Activated CD8-positive, alpha-beta memory T cell treated with anti-CD3 and anti-CD28 coated beads for 36 hours (primary cell): Measurements from ENCODE around the gene IGFLR1. TPM values are rescaled to one million over a fixed set of nuclear protein-coding genes. Genes with fewer than 3 reads are reported as not detected.
"Not testable (repeated sequence)": the region's sequence is repeated elsewhere in the genome, so short reads cannot be mapped to it uniquely, and the experiment has no call there.

Experiments
- CTCF ChIA-PET: fragments of 350-600 bp; sonication (Branson Sonifier 250); formaldehyde crosslinking; loops from one replicate; lab custom pipeline; 2021; ENCODE audit warnings: antibody characterized with exemption; lab: Charles Lee
- POLR2A ChIA-PET: fragments of 350-600 bp; sonication (Branson Sonifier 250); formaldehyde crosslinking; loops from one replicate; lab custom pipeline; 2021; ENCODE audit warnings: antibody characterized with exemption; lab: Charles Lee
- total RNA-seq, 2 experiments: library from RNA; stranded (reverse); gene quantifications; one replicate each; pipeline ENCODE4 v1.2.3, GENCODE V29; 2021

The IGFLR1 gene
- total RNA-seq, 2 experiments from 2014 or later = 82.6 to 85.6 TPM

DNA sequence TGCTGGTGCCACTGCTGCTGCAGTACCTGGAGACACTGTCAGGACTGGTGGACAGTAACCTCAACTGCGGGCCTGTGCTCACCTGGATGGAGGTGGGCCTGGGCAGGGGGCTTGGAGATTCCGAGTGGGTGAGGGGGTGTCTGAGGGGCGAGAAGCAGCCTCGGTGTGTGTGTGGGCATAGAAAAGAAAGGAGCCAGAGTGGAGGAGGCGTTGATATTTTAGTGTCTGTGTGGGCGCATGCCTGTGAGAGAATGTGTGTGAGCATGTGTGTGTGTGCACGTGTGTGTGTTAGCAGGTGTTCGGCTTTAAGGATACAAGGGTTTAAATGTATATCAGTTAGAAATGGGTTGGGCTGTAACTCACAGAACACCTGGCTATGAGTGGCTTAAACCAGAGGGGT lies 36.8 kb upstream of the IGFLR1 start:
- ChIA-PET POLR2A (interaction anchor here (0.6 kb wide), 1 partner anchor 21 kb away, joined by 4 read pairs; no protein-coding TSS in a partner anchor), CTCF (no interaction called here)

GRCh38 chr19:35777961-35778360 lies 35.7 kb upstream of the IGFLR1 start:
- POLR2A ChIA-PET = interaction anchor here (2.1 kb wide), 1 partner anchor 33 kb away, joined by 6 read pairs; the partner anchor contains the start of genes PSENEN and U2AF1L4

GRCh38 chr19:35777086-35777841 lies 35.0 kb upstream of the IGFLR1 start:
- ChIA-PET CTCF (interaction anchor here (1.4 kb wide), 1 partner anchor 14 kb away, joined by 4 read pairs; no protein-coding TSS in a partner anchor), POLR2A (interaction anchor here (2.1 kb wide), 1 partner anchor 32 kb away, joined by 6 read pairs; the partner anchor contains the start of genes PSENEN and U2AF1L4)

More at GRCh38 chr19:35777961-35778360, 35.7 kb upstream of the IGFLR1 start:
- CTCF ChIA-PET = no interaction called here

DNA sequence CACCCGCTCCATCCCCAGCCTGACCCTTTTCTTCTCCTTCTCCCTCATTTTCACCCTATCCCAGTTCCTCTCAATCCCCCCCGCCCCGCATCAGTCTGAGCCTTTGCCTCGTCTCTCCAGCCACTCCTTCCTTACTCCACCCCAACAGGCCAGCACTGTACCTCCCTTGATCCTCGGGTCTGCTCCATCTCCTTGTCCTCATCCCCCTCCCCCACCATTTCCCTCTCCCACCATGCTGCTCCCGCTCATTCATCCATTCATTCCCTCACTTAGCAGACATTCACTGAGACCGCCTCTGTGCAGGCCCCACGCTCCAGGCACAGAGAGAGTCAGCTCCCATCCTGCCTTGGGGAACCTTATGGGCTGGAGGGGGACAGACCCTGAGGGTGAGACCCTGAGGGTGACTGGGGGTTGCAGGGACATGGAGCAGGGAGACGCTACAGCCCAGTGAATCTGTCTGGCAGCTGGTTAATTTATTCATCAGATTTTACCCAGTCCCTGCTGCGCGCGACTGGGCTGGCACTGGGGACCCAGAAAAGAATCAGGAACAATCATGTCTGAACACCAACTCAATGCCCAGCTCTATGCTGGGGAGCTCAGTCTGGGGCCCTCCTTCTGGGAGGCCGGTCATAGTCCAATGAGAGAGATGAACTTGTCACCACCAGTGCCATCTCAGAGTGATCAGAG lies 34.0 kb upstream of the IGFLR1 start:
- ChIA-PET POLR2A (interaction anchor here (2.1 kb wide), 1 partner anchor 31 kb away, joined by 6 read pairs; the partner anchor contains the start of genes PSENEN and U2AF1L4), CTCF (interaction anchor here (1.4 kb wide), 1 partner anchor 15 kb away, joined by 4 read pairs; no protein-coding TSS in a partner anchor)

GRCh38 chr19:35775298-35776101 lies 33.2 kb upstream of the IGFLR1 start, which contains the start of gene ARHGAP33:
TSS of gene ARHGAP33 (plus strand) at chr19:35775564. CDS start at chr19:35775659, 95 bp downstream.
- ChIA-PET POLR2A (interaction anchor here (2.1 kb wide), 1 partner anchor 30 kb away, joined by 6 read pairs; the partner anchor contains the start of genes PSENEN and U2AF1L4), CTCF (interaction anchor here (1.4 kb wide), 1 partner anchor 15 kb away, joined by 4 read pairs; no protein-coding TSS in a partner anchor)

GRCh38 chr19:35775046-35775297 lies 32.7 kb upstream of the IGFLR1 start:
- POLR2A ChIA-PET = no interaction called here
- CTCF ChIA-PET = no interaction called here

DNA sequence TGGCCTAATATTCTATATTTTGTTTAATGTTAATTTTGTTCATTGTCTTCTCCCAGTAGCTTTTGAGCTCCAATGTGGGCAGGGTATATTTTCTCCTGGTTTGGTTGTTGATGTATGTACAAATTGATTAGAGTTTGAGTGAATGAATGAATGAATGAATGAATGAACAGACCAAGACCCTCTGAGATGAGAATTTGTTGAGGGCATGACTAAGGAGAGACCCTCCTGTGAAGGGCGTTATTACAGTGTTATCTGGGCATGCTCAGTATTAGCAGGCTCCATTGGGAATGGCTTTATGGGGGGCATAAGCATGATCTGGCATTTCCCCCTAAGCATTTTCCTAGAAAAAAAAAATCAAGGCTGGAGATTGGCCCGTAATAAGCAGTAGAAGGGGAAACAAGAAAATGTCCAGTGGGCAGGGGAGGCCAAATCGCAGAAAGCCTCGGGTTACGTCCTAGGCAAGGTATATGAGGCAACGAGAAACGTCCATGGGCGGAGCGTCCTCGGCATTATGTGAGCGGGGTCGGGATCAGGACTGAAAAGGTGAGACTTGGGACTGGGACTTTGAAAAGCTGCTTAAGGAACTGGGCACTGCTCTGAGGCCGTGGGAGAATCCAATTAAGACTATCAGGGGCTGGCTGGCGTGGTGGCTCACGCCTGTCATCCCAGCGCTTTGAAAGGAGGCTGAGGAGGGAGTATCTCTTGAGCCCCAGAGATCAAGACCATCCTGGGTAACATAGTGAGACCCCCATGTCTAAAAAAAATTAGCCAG lies 32.2 kb upstream of the IGFLR1 start:
- ChIA-PET POLR2A (no interaction called here), CTCF (interaction anchor here (1.0 kb wide), 1 partner anchor 68 kb away, joined by 4 read pairs; no protein-coding TSS in a partner anchor)

DNA sequence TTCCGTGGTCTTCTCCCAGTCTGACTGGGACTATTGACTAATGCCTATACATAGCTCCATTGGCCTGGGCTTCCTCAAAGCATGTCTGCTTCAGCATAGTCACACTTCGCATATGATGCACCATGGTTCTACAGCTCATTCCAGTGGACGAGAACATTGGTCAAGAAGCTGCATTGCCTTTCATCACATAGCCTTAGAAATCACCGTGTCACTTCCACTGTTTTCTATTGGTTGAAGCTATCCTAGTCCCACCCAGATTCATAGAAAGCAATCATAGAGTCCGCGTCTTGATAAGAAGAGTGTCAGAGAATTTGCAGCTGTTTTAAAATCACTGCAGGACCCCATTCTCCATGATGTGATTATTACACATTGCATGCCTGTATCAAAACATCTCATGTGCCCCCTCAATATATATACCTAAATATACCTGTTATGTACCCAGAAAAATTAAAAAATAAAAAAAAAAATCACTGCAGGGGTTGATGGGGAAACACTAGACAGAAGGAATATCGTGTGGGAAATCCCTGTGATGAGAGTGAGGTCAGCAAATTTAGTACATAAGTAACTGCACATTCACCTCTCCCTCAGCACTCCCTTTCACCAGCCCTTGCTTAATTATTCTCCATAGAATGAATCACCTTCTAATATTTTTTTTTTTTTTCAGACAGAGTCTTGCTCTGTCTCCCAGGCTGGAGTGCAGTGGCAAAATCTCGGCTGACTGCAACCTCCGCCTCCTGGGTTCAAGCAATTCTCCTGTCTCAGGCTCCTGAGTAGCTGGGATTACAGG lies 31.0 kb upstream of the IGFLR1 start:
- POLR2A ChIA-PET = interaction anchor here (0.5 to 0.6 kb wide), 2 partner anchors 47 to 116 kb away, joined by 3 read pairs; no protein-coding TSS in a partner anchor
- CTCF ChIA-PET = interaction anchor here (0.6 to 1.0 kb wide), 2 partner anchors 67 to 116 kb away, joined by 3 to 4 read pairs; no protein-coding TSS in a partner anchor

DNA sequence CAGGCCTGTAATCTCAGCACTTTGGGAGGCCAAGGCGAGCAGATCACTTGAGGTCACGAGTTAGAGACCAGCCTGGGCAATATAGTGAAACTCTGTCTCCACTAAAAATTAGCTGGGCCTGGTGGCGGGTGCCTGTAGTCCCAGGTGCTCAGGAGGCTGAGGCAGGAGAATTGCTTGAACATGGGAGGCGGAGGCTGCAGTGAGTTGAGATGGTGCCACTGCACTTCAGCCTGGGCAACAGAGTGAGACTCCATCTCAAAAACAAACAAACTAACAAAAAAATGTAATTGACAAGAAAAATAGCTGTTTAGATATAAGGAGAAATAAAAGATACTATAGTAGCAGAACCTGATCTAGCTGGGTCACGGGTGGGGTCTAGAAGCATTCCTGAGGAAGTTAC lies 30.1 kb upstream of the IGFLR1 start:
- POLR2A ChIA-PET = interaction anchor here (0.6 to 0.7 kb wide), 2 partner anchors 110 to 117 kb away, joined by 3 to 8 read pairs; no protein-coding TSS in a partner anchor
- CTCF ChIA-PET = not testable (repeated sequence)

GRCh38 chr19:35768082-35768421 lies 25.8 kb upstream of the IGFLR1 start:
- ChIA-PET CTCF (no interaction called here), POLR2A (no interaction called here)

DNA sequence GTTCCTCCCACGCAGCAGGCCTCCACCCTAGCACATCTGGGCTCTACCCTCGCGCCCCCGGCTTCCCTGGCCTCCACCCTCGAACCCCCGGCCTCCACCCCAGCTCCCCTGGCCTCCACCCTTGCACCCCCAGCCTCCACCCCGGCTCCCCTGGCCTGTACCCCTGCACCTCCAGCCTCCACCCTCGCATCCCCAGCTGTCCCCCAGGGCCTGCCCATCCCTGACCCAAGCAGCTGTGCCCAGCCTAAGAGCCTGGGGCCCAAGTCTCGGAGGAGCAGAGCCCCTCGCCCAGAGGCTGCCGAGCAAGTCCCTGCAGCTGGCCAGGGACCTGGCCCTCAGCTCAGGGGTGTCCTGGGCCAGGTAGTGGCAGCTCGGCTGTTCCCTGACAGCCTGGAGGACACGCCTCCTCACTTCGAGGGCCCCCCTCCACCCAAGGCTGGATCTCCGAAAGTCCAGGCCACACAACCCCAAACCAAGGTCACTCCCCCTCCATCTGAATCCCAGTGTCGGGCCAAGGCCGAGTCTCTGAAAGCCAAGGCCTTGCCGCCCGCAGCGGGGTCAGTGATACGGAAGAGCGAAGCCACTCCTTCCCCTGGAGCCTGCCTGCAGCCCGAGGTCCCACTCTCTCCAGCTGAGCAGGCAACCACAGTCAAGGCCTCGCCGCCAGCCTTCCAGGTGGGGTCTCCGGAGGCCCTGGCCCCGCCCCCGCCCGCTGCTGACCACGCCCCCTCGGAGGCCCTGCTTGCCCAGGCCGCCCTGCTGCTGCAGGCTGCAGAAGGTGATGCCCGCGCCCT lies 25.2 kb upstream of the IGFLR1 start:
- CTCF ChIA-PET = interaction anchor here (0.6 to 0.7 kb wide), 2 partner anchors 31 to 74 kb away, joined by 3 to 4 read pairs; no protein-coding TSS in a partner anchor
- POLR2A ChIA-PET = no interaction called here

DNA sequence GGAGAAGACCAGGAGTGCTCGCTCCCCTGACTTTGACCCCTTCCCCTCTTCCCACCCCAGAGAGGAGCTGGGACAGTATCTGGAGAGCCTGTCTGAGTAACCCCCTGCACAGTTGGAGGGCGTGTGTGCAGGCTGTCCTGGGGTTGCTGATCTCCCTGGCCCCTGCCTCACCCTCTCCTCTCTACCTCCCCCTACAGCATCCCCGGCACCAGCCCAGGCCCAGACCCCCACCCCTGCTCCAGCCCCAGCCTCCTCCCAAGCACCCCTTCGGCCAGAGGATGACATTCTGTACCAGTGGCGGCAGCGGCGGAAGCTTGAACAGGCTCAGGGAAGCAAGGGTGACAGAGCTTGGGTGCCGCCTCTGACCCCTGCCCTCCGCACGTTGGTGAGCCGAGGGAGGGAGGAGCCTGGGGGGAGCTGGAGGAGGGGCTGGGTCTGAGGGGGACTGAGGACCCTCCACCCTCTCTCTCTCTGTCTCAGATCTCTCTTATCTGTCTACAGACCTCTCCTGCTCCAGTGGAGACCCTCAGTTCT lies 24.4 kb upstream of the IGFLR1 start:
- ChIA-PET POLR2A (no interaction called here), CTCF (interaction anchor here (0.7 kb wide), 2 partner anchors 53 to 74 kb away, joined by 3 to 4 read pairs; no protein-coding TSS in a partner anchor)

- POLR2A ChIA-PET = interaction anchor here (0.6 kb wide), 1 partner anchor 134 kb away, joined by 4 read pairs; no protein-coding TSS in a partner anchor
Observed at GRCh38 chr19:35764432-35765315, 22.4 kb upstream of the IGFLR1 start.

DNA sequence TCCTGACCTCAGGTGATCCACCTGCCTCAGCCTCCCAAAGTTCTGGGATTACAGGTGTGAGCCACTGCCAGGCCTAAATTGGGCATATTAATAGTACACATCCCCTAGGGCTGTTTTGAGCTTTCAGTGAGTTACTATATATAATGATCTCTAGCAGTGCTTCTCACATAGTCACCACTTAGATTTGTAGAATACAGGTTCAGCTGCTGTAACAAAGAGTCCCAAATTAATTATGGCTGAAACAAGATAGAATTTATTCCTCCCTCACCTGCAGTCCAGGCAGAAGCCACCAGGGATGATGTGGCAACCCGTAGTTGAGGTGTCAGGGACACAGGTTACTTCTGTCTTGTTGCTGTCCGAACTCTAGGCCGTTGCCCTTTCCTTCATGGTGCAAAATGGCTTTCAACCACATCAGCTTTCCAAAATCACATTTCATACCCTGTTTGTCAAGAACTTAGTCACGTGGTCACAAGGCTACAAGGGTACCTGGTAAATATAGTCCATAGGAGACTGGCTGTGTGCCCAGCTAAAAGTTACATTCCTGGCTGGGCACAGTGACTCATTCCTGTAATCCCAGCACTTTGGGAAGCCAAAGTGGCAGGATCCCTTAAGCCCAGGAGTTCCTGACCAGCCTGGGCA lies 18.6 kb upstream of the IGFLR1 start:
- ChIA-PET CTCF (no interaction called here), POLR2A (no interaction called here)

More at GRCh38 chr19:35764432-35765315, 22.4 kb upstream of the IGFLR1 start:
- CTCF ChIA-PET = interaction anchor here (1.0 kb wide), 1 partner anchor 91 kb away, joined by 3 read pairs; no protein-coding TSS in a partner anchor

- CTCF ChIA-PET = no interaction called here
- POLR2A ChIA-PET = no interaction called here
Observed at GRCh38 chr19:35759697-35760096, 17.4 kb upstream of the IGFLR1 start.
